ENCODE measurements around the gene CRTC2. TPM values are rescaled to one million over a fixed set of nuclear protein-coding genes. Genes with fewer than 3 reads are reported as not detected.

Gene CRTC2
- total RNA-seq, 3 donors from 2014 or later = 16.2 to 19.7 (median 19.0) TPM

DNA sequence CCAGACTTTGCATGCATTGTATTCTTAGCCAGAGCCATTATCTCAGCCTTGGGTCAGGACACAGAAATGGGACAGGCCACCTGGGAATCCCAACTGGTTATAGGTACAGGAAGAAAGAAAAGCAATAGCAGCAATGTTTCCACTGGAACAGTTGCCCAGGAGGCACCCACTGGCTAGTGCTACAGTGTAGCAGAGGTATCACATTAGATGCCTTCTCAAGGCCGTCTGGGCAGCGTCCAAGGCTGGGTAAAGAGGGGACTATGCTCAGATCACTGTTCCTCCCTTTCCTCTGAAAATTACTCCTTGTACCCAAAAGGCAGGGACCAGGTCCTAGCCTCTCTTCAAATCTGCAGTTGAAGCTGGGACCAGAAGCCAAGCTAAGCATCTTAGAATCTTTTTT, 11.9 kb upstream of the CRTC2 start:
- Histone ChIP-seq H3K27me3 (no peaks in the 10 kb centered on the region), H3K9me3 (no peaks in the 10 kb centered on the region), H3K36me3 (no peaks in the 10 kb centered on the region), H3K4me1 (peaks cover 0 to 18% of the 10 kb centered on the region in 2 donors), H3K4me3 (no peak overlapping the region), H3K27ac (no peak overlapping the region)
- no peak for DNase-seq (ENCODE audit: low spot score in 2 of 2)
- TF ChIP-seq POLR2AphosphoS5 (IDR thresholded peaks at IDR 0.05) = no peak
- no peak for TF ChIP-seq POLR2A (IDR thresholded peaks at IDR 0.05)
- TF ChIP-seq, protein P1, sequence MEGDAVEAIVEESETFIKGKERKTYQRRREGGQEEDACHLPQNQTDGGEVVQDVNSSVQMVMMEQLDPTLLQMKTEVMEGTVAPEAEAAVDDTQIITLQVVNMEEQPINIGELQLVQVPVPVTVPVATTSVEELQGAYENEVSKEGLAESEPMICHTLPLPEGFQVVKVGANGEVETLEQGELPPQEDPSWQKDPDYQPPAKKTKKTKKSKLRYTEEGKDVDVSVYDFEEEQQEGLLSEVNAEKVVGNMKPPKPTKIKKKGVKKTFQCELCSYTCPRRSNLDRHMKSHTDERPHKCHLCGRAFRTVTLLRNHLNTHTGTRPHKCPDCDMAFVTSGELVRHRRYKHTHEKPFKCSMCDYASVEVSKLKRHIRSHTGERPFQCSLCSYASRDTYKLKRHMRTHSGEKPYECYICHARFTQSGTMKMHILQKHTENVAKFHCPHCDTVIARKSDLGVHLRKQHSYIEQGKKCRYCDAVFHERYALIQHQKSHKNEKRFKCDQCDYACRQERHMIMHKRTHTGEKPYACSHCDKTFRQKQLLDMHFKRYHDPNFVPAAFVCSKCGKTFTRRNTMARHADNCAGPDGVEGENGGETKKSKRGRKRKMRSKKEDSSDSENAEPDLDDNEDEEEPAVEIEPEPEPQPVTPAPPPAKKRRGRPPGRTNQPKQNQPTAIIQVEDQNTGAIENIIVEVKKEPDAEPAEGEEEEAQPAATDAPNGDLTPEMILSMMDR (IDR thresholded peaks at IDR 0.05) = no peak
- intact Hi-C loops (cut with DNase I; ENCODE audit: low total_unique reads) = loop anchor here (10.0 kb wide), 1 partner anchor 176 kb away; no protein-coding TSS in a partner anchor

GRCh38 chr1:153968972-153969371, 10.6 kb upstream of the CRTC2 start:
- Histone ChIP-seq H3K27me3 (no peaks in the 10 kb centered on the region), H3K27ac (peak overlapping the region; percentile 83 to 88), H3K9me3 (no peaks in the 10 kb centered on the region), H3K4me1 (peaks cover 0 to 18% of the 10 kb centered on the region in 2 donors), H3K4me3 (peak overlapping the region in 2 of 3 donors; percentile 66 to 72), H3K36me3 (no peaks in the 10 kb centered on the region)
- intact Hi-C loops (cut with DNase I; ENCODE audit: low total_unique reads) = no loop called here
- TF ChIP-seq POLR2AphosphoS5 (IDR thresholded peaks at IDR 0.05) = no peak
- TF ChIP-seq POLR2A (IDR thresholded peaks at IDR 0.05) = no peak
- TF ChIP-seq, protein P1 (IDR thresholded peaks at IDR 0.05) = no peak
- DNase-seq (ENCODE audit: low spot score in 2 of 2) = no peak

DNA sequence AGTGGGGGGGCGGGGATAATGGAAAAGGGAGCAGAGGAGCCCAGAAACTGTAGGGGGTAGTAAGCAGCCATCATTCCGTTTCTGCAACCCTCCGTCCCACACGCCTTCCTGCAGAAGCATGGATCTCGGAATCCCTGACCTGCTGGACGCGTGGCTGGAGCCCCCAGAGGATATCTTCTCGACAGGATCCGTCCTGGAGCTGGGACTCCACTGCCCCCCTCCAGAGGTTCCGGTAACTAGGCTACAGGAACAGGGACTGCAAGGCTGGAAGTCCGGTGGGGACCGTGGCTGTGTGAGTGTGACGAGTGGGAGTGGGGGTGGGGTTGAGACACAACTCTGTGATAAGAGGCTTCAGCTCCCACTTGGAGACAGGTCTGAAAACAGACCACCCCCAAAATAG, 10.0 kb upstream of the CRTC2 start:
- Histone ChIP-seq H3K36me3 (no peaks in the 10 kb centered on the region), H3K9me3 (no peaks in the 10 kb centered on the region), H3K27me3 (no peaks in the 10 kb centered on the region), H3K27ac (peak overlapping the region; percentile 83 to 88), H3K4me1 (peaks cover 0 to 18% of the 10 kb centered on the region in 2 donors), H3K4me3 (peak overlapping the region; percentile 58 to 72 (median 66))
- intact Hi-C loops (cut with DNase I; ENCODE audit: low total_unique reads) = no loop called here
- no peak for DNase-seq (ENCODE audit: low spot score in 2 of 2)
- TF ChIP-seq POLR2AphosphoS5 (IDR thresholded peaks at IDR 0.05) (no peak), POLR2A (IDR thresholded peaks at IDR 0.05) (no peak)
- TF ChIP-seq, protein P1 (IDR thresholded peaks at IDR 0.05) = no peak

- intact Hi-C loops (cut with DNase I; ENCODE audit: low total_unique reads) = no loop called here
- TF ChIP-seq, protein P1 (IDR thresholded peaks at IDR 0.05) = no peak
- peak; percentile 31 for TF ChIP-seq POLR2A (IDR thresholded peaks at IDR 0.05)
- Histone ChIP-seq H3K4me1 (peaks cover 0 to 18% of the 10 kb centered on the region in 2 donors), H3K9me3 (no peaks in the 10 kb centered on the region), H3K27ac (peak overlapping the region; percentile 83 to 88), H3K27me3 (no peaks in the 10 kb centered on the region), H3K36me3 (no peaks in the 10 kb centered on the region), H3K4me3 (peak overlapping the region; percentile 58 to 72 (median 66))
- DNase-seq (ENCODE audit: low spot score in 2 of 2) = peak; percentile 72 to 85
Measured at GRCh38 chr1:153968000-153968363, 9.6 kb upstream of the CRTC2 start.

GRCh38 chr1:153967107-153967999, 8.9 kb upstream of the CRTC2 start, which contains the start of gene CREB3L4:
CREB3L4 (plus strand) TSS chr1:153967902; CDS start chr1:153968526, 624 bp downstream.
- H3K4me1 ChIP-seq = peaks cover 0 to 18% of the 10 kb centered on the region in 2 donors
- peak; percentile 91 to 93 for DNase-seq (ENCODE audit: low spot score in 2 of 2)
- TF ChIP-seq, protein P1 (IDR thresholded peaks at IDR 0.05) = peak in 2 of 3 donors; percentile 25 to 41
- peak; percentile 77 for TF ChIP-seq POLR2A (IDR thresholded peaks at IDR 0.05)
- TF ChIP-seq POLR2AphosphoS5 (IDR thresholded peaks at IDR 0.05) = peak; percentile 65 to 90 (median 74)
- no peaks in the 10 kb centered on the region for H3K27me3 ChIP-seq
- peak within 1 kb of the TSS; percentile 58 to 72 (median 66) for H3K4me3 ChIP-seq
- no peaks in the 10 kb centered on the region for H3K36me3 ChIP-seq
- intact Hi-C loops (cut with DNase I; ENCODE audit: low total_unique reads) = no loop called here
- no peaks in the 10 kb centered on the region for H3K9me3 ChIP-seq
- peak within 1 kb of the TSS; percentile 83 to 88 for H3K27ac ChIP-seq

Data from breast epithelium (tissue), 4 donors.